SKM-1 treated with dmso at 0.1 percent for 144 hours (cell line): ENCODE measurements around the gene DGKB.
A peak's percentile ranks its signal among the peaks of the same experiment; 100 is the strongest.

Experiments
- DNase-seq: peaks from one replicate; lab custom pipeline; 2025; ENCODE audit not compliant: unreplicated experiment; lab: John Stamatoyannopoulos, UW

Gene DGKB

DNA sequence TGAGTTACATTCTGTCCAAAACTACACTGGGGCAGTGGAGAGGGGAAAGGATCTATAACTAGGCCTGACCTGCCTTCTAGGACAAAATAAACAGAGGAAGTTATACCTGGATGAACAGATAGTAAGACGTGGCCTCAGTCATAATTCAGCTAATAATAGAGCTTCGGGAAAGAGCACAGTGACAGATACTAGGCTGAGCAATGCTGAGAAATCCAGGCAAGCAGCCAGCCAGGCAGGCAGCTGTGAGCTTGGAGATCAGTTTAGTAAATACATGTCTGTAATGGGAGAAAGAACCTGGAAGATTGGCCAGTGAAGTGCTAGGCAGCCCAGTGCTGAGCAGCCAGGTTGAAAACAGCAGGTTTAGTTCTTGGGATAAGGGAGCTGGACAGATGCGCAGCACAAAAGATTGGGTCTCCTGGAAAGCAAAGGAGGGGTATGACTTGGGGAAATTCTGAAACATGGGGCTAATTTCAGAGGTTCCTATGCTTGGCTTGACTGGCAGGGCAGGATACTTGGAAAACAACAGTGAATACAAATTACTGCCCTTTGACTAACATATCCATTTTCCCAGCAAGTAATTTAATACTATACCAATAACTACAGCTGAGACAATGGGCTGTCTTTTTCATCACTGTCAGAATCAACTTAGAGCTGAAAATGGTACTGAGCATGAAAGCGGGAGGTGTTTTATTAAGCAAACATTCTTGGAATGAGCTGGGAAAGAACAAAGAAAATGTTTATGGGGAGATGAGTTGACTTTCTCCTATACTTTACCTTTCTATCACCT is 140.8 kb downstream of the DGKB start:
- no peak for DNase-seq

DNA sequence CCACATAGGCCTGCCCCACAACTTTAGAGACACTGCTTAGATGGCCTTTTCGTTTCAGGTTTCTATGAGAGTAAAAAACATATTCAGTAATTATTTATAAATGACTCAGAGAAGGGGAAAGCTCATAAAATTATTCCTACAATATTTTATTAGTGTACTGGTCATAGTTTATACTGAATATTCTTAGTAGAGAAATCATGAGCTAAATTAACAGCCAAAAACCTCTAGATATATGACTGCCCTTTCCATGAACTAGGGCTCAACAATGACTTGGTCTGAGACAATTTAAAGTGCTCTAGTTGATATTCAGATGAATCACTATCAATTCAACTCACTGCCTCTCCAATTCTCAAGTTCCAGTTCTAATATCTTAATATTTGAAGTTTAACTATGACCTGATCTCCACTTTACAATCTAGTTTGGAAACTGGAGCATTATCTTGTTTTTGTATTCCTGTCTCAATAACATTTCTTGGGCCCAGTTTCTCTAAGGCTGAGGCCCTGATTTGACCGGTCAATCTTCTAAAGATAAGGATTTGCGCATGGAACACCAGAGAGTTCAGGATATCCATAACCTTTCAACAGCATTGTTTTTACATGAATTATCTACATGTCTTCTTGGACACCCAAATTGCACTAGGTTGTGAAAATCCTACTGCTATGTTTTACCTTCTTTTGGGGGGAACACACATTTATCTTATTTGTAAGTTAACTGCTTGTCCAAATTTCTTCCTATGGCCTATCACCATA is 141.6 kb downstream of the DGKB start:
- no peak for DNase-seq

DNA sequence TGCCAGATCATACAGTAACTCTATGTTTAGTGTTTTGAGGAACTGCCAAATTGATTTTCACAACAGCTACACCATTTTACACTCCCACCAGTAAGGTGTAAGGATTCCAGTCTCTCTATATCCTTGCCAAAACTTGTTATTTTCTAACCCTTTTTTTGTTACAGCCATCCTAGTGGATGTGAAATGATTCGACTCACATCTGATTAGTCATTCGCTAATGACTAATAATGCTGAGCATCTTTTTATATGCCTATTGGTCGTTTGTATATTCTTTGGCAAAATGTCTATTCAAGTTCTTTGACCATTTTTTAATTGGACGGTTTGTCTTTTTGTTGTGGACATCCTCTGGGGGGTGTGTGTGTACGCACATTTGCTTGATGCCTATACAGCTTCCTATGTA is 142.8 kb downstream of the DGKB start:
- no peak for DNase-seq

DNA sequence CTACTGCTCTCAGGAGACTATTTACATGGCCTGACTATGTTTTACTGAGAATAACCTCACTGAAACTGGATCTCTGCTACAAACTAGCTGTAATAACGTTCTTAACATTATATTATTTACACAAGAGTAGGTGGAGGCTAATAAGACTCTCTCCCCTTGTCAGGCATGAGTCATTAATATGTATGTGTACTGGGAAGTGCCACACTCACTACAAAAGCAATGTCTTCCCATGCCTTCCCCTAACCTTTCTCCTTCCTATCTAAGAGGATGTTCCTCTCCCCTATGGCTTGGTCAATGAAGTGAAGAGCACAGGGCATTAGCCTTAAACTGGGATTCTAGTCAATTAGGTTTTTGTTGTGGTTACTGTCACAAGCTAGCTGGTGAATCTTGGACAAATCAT is 147.9 kb downstream of the DGKB start:
- no peak for DNase-seq

DNA sequence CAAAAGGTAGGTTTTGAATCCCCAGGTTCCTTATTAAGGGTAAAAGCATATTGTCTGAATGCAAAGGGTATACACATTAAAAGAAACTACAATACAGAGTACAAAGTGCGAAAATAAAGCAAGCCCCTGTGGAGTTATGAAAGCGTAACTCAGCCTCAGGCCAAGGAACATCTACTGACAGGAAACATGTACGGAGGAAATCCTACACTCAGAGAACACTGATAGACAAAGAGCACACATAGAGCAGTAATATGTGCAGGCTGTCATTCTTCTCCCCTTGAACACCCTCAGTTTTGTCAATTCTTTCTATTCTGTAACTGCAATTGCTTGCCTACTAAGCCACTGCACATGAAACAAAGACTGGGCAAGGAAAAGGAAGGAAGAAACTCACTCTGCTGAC is 150.2 kb downstream of the DGKB start:
- no peak for DNase-seq

DNA sequence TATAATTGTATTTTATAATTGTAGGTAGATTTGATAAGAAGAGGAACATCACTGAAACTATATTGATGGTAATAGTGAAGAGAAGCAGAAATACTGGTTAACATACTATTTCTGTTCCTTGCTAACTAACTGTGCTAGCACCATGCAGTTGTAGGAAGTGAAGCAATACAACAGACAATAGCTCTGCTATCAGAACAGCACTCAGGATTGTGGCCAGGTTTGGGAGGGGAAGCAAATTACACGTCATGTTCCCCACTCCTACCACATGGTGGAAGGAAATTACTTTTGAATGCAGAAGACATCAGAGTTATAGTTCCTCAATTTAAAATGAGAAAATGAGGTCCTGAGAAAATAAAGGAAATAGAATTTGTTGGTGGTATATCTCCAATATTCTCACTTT is 151.1 kb downstream of the DGKB start:
- DNase-seq: peak; percentile 82

DNA sequence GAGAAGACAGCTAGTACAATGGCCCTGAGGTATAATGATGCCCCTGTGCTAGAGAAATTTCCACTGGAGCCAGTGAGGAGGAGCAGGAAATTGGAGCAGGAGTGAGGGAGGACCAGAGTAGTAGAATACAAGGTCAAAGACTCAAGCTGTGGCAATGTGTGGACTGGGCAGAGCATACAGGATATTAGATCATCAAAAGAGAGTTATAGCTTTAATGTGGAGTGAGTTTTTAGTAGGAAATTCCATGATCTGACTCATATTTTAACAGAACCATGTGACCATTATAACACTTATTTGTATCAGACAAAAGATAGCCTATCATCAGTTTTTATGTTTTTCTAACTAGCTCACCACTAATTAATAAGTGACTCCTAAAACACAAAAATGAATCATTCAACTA is 154.1 kb downstream of the DGKB start:
- DNase-seq: no peak

DNA sequence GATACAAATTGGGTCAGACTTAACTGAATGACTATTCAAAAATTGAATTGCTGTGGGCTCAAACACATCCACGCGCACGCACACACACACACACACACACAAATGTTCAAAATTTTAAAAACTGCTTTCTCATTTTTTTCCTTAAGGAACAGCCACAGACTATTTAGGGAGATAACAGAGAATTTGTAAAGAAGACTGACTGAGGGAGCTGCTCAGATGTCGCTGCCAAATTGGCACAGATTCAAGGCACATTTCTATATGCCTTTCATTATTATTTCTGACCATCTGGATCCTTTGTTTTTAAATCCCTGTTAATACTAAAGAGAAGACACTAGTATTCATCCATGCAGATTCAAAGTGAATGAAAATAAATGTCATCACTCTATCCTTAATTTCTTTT is 154.8 kb downstream of the DGKB start:
- no peak for DNase-seq

DNA sequence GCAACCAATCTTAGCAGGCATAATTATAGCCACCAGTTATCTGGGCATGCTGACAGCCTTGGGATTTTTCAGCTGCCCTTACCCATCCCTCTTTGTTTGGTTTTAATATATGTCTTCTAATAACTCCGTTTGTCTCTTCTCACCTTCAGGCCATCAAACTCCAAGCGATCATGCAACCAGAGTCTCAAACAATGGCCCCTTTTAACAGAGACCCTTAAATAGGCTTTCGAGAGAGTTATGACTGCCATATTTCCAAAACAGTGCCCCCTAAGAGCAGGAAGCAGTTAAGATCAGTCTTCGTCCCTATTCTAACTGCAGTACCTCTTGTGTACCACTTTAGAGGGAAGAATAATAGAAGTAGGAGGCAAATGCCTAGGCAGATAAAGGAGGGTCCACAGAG is 157.5 kb downstream of the DGKB start:
- no peak for DNase-seq

DNA sequence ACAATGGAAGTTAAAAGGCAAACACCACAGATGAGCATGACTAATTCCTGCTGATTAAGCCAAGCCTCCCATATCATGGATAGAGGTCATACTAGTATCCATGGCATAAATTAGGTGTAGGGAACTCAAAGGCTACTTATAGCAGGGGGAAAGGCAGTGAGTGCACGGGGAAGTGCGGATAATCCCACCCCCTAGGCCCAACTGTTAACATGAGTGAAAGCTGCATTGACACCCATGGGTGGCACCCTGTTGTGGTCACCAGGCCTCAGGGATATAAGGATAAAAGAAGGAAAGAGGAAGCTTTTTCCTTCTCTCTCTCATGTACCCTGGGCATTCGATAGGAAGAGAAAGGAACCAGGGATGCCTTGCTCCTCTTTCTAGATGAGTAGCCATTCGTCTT is 161.9 kb downstream of the DGKB start:
- no peak for DNase-seq

DNA sequence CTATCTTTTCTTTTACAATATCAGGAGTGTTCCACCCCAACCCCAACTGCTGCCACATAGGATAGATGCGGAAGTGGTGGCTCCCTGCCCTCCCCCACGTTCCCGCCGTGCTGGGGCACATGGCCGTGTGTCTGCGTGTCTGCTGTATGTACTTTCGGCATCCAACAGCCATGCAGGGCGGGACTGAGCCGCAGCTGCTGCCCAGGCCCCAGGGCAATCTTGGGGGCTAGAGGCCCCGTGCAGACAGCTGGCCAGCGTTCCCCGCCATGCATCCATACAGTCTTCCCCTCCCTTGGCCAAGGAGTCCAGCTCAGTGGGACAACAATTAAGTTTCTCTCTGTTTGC is 162.7 kb downstream of the DGKB start:
- DNase-seq: no peak

DNA sequence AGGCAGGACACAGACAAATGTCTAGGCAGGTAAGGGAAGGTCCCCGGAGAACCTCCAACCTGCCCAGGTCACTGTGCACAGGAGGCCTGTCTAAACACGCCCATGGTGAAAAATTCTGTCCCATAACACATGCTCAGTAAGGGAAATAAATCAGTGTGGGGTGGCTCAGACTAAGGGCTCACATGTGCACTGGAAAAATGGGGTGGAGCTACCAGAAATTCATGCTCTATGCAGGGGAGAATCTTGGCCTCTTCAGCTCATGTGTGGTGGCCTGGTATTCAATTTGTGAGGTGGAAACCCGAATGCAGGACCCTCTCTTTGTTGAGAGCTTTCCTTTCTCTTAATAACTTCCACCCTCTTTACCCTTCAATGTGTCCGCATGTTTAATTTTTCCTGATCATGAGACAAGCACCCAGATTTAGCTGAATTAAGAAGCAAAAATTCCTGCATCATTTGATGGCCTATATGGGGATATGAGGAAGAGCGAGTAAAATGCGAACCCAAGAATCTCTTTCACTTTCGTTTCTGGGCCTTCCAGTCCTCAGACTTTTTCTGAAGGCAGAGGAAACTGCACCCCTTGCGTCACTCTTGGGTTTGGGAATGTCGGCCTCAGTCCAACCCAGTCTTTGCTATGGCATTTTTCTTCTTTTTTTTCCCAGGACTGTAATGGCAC is 163.2 kb downstream of the DGKB start:
- DNase-seq: no peak

DNA sequence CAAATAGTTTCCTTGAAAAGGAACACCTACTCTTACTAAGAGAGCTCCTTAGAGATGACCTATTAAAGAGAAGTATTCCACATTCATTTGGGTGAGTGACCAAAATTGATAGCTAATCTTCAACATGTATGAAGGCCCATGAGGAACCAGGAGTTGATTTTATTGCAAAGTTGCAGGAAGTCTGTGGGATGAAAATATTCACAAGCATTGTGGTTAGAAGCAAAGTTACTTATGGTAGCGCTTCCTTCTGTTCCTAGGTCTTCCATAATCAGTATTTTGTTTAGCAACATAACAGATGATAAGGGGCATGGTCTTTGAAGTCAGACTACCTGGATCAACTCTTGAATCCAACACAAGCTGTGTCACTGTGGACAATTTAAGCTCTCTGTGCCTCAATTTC is 164.5 kb downstream of the DGKB start:
- no peak for DNase-seq

DNA sequence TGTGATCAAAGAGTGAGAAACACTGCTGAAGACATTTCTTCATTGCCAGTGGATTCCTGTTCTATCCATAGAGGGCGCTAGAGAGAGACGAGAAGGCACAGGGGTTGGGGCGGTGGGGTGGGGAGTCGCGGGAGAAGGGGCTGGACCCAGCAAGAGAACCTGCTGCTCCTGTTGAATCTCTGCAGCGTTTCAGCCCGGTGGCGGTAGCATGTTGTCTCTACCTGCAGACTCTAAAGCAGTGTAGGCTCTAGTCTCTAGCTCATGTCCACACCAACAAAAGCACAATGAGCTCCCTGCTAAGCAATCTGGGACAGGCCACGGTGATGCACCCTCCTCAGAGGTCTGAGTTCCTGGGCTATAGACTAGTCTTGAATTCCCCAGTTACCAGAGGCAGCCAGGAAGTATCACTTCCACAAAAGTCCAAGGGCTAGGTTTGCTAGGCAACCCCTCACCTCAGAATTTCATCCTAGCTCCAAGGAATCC is 167.7 kb downstream of the DGKB start:
- no peak for DNase-seq

DNA sequence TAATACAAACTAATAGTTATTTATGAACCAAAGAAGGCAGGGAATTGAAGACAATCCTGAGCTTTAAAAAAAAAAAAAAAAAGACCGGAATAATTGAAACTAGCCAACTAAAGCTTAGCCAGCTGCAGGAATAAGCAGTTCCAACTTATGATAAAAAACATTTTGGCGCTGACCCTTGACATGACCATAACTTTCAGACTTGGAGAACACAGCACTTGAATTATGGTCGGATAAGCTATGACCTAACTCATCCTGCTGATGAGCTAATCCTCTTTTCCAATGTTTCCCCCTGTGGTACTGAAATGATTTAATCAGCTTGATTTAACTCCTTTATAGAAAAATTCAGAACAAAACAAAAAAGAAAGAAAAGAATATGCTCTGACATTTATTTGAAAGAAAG is 181.8 kb downstream of the DGKB start:
- DNase-seq: no peak

DNA sequence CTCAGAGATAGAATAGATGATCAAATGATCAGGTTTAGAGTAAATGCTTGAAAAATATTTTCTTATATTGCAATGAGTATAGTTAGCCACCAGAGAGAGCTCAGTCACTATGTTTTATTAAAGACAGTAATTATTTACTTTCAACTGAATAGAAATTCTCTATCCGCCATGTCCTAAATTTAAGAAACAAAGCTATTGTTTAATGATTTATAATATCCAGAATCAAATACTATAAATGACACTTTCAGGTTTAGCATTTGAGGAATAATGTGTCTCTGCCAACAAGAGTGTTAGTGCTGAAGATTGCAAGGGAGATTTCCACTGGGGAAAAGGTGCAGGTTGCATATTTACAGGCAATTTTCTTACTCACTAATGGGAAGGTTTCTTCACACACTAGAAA is 184.7 kb downstream of the DGKB start:
- peak; percentile 12 for DNase-seq

DNA sequence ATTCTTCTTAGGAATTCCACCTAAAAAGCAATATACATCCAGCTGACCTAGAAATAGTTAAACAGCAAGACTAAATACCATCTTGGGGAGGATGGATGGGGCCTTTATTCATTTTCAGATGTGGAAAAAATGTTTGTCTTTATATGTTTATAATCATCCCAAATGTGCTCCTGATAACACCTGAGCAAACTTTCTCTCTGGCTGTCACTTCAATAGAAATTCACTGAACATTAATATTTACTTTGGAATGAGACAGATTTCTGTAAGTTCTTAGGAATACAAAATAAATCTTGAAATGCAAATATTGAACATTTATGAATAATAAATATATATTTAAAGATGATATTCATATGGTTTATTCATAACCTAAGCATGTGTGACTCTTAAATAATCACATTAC is 185.4 kb downstream of the DGKB start:
- no peak for DNase-seq

DNA sequence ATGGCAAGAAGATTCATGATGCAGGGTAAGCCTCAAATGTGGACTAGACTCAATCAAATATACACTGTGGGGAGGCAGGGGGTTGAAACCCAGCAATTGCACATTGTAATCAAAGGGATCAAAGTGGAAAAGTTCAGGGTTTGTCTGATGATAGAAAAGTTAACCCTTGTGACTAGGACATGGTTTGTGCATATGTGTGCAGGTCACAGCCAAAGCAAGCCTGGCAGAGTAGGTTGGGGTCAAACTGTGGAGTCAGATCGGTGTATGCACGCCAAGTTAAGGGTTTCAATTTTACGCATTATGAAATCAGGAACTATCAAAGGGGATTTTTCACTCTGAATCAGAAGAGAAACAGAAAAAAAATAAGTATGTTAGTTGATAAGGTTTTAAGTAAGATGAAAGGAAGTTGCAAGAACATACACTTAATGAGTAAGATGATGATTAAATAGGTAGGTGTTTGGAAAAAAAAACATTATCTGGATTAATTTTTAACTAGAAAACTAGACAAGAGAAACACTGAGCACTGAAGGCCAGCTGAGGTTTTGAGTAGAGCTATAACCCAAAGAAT is 188.3 kb downstream of the DGKB start:
- no peak for DNase-seq

DNA sequence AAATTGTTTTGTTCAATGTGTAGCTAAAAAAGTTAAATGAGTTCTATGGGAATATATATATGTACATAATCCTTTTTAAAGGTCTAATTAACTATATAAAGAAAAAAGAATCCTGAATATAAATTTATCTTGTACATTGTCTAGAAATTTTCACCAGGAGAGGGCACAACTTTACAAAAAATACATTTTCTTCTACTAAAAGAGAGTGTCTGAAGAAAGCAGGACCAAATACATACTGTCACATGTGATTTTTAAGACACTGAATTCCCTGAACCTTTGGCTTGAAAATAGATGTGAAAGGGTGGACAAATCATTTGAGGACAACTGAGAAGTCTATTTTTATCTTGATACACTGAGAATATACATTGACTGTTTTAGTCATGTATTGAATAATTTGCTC is 204.3 kb downstream of the DGKB start:
- DNase-seq: peak; percentile 16

DNA sequence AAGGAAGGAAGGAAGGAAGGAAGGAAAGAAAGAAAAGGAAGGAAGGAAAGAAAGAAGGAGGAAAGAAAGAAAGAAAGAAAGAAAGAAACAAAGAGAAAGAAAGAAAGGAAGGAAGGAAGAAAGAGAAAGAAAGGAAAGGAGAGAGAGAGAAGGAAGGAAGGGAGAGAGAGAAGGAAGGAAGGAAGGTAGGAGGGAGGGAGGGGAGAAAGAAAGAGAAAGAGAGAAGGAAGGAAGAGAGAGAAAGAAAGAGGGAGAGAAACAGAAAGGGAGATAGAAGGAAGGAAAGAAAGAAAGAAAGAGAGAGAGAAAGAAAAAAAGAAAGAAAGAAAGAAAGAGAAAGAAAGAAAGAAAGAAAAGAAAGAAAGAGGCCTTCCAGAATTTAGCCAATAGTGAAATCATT is 204.9 kb downstream of the DGKB start:
- DNase-seq: no peak

DNA sequence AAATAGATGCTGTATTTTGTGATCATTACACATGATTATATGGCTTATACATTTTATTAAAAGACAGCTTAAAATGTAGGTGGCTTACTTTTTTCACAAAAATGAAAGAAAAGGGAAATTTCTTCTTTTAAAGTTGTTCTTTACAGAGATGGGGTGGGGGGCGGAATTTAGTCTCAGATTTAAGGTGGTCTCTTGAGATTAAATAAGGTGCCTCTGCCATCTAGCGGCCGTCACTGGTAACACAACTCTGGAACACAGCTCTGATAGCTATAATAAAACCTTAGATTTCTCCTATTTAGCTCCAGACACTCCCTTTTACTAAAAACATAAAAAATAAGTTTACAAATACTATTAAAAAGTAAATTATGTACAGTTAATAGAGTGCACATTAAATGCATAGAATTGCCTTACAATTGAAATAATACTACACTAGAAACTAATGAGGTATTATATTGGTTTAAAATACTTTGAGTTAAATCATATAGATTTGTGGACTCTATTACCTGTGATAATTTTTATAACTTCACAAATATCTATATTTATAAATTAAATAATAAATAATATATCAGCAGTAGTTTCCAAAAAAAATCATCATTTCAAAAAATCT is 210.9 kb downstream of the DGKB start:
- peak; percentile 24 for DNase-seq
